ENCODE results near the gene PACRG. TPM values are rescaled to one million over a fixed set of nuclear protein-coding genes. Genes with fewer than 3 reads are reported as not detected.

The PACRG gene
- total and polyA plus RNA-seq, 2 of the 8 experiments (the other 6 are each of a cell fraction or from before 2014, with no cell fraction given): 0.44 to 0.54 TPM

DNA sequence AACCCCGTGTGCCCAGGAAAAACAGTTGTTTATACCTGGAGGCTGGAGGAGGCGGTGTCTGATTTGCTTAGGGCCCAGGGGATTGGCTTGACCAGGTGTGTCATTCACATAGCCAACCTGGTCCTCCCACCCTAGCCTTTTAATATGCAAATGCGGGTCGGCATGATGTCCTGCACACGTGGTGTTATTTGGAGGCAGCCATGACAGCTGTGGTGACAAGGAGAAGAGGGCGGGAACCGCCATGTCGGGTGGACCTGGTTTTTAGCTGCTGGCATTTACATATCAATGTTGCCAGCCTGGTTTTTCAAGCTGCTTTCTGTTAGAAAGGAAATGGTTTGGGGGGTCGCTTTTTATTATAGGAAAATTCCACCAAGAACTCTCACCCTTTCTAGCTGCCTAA is 395.3 kb downstream of the PACRG start (continued):
- TF ChIP-seq YY1 (IDR thresholded peaks at IDR 0.05; ENCODE audit: low read depth, low read length) (peak; percentile 94), BCL11A (IDR thresholded peaks at IDR 0.05; ENCODE audit: low read depth in 2 of 2, low read length in 2 of 2) (no peak), POLR2A (IDR thresholded peaks at IDR 0.05; ENCODE audit: control extremely low read depth in 1 of 2, low read depth in 2 of 2, low read length in 2 of 2) (no peak)
